ENCODE measurements around the gene RPTOR.

Gene RPTOR

DNA sequence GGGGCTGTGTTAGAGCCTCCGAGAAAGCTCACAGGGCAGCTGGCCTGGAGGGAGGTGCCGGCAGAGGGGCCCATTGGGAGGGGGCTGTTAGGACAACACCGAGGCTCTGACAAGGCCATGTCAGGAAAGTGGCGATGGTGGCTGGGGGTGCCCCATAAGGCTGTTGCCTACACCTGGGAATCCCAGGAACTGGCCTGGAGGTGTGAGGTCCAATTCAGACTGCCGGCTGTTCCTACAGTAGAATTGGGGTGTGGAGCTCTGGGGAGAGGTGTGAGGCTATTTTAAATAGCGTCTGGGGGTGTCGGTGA is 292.0 kb downstream of the RPTOR start:
- no peak for DNase-seq (ENCODE audit: low read depth)

DNA sequence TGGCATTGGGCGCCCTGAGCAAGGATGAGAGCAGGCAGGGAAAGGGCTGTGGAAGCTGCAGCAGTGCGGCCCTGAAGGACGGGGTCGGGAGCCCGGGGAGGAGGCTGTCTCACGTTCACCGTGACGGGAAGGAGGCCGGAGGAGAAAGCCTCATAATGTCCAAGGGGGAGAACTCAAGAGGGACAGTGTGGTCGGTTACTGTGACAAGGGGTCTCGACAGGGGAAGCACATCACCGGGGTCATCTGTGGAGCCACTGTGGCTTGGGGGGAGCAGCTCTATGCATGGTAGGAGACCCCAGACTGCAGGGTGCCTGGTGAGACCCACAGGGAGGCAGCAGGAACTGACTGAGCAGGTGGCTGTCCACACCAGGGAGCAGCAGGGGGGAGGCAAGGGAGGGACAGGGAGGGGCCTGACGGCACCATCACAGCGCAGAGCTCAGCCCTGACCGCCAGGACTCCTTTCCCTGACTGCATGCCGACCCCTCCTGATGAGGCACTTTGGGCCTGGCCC is 292.4 kb downstream of the RPTOR start:
- H3K4me3 ChIP-seq (ENCODE audit: low read depth, low read length) = no peak overlapping the region
- in situ Hi-C loops (cut with HindIII; ENCODE audit: low sequenced_read_pairs) = no loop called here
- DNase-seq (ENCODE audit: low read depth) = no peak
- no peak for TF ChIP-seq CTCF (IDR thresholded peaks at IDR 0.05; ENCODE audit: low read depth, low read length, missing control alignments)

More for the DNA sequence above, 292.0 kb downstream of the RPTOR start:
- no peak for TF ChIP-seq CTCF (IDR thresholded peaks at IDR 0.05; ENCODE audit: low read depth, low read length, missing control alignments)
- in situ Hi-C loops (cut with HindIII; ENCODE audit: low sequenced_read_pairs) = no loop called here
- no peak overlapping the region for H3K4me3 ChIP-seq (ENCODE audit: low read depth, low read length)

- TF ChIP-seq CTCF (IDR thresholded peaks at IDR 0.05; ENCODE audit: low read depth, low read length, missing control alignments) = no peak
- in situ Hi-C loops (cut with HindIII; ENCODE audit: low sequenced_read_pairs) = no loop called here
- DNase-seq (ENCODE audit: low read depth) = no peak
- H3K4me3 ChIP-seq (ENCODE audit: low read depth, low read length) = no peak overlapping the region
These were observed 293.1 kb downstream of the RPTOR start for GRCh38 chr17:80837711-80838110.

GRCh38 chr17:80838311-80839025 is 293.8 kb downstream of the RPTOR start:
- TF ChIP-seq CTCF (IDR thresholded peaks at IDR 0.05; ENCODE audit: low read depth, low read length, missing control alignments) = no peak
- in situ Hi-C loops (cut with HindIII; ENCODE audit: low sequenced_read_pairs) = no loop called here
- no peak overlapping the region for H3K4me3 ChIP-seq (ENCODE audit: low read depth, low read length)
- DNase-seq (ENCODE audit: low read depth) = no peak

DNA sequence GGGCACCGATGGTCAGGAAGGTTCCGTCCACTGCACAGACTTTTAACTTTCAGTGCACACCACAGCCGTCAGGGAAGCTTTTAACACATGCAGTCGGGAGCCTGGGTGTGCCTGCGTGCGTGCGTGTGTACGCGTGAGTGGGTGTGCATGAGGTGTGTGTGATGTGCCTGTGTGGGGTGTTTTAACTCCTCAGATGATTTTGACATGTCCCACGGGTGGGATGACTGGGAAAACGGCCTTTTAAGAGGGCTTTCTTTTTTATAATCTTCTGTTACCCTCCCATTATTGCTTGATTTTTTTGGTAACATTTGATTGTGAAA is 294.3 kb downstream of the RPTOR start:
- TF ChIP-seq CTCF (IDR thresholded peaks at IDR 0.05; ENCODE audit: low read depth, low read length, missing control alignments) = no peak
- no peak for DNase-seq (ENCODE audit: low read depth)
- no peak overlapping the region for H3K4me3 ChIP-seq (ENCODE audit: low read depth, low read length)
- in situ Hi-C loops (cut with HindIII; ENCODE audit: low sequenced_read_pairs) = no loop called here

GRCh38 chr17:80839511-80839941 is 294.9 kb downstream of the RPTOR start:
- no peak overlapping the region for H3K4me3 ChIP-seq (ENCODE audit: low read depth, low read length)
- DNase-seq (ENCODE audit: low read depth) = no peak
- in situ Hi-C loops (cut with HindIII; ENCODE audit: low sequenced_read_pairs) = no loop called here
- TF ChIP-seq CTCF (IDR thresholded peaks at IDR 0.05; ENCODE audit: low read depth, low read length, missing control alignments) = no peak
